Thyroid gland (tissue), 4 donors: ENCODE results near the gene CLASP1.

ENCODE experiments used
- POLR2A ChIP-seq, 2 donors: fragments of 450-650 bp; IDR thresholded peaks; one replicate each; pipeline ENCODE4 v1.6.1; 2017; ENCODE audit warnings: antibody characterized with exemption in 2 of 2, mild to moderate bottlenecking in 2 of 2, moderate library complexity in 1 of 2
- TF ChIP-seq, protein P1 (sequence below), 6 experiments: fragments of 200-600 bp in 3 of 6; fragments of 450-650 bp in 3 of 6; sonication (generic) in 3 of 6; IDR thresholded peaks; one replicate each; pipeline ENCODE4 v1.5.1; 2016 to 2019; ENCODE audit warnings: antibody characterized with exemption in 6 of 6, mild to moderate bottlenecking in 2 of 6, inconsistent platforms in 1 of 6, moderate library complexity in 1 of 6

DNA sequence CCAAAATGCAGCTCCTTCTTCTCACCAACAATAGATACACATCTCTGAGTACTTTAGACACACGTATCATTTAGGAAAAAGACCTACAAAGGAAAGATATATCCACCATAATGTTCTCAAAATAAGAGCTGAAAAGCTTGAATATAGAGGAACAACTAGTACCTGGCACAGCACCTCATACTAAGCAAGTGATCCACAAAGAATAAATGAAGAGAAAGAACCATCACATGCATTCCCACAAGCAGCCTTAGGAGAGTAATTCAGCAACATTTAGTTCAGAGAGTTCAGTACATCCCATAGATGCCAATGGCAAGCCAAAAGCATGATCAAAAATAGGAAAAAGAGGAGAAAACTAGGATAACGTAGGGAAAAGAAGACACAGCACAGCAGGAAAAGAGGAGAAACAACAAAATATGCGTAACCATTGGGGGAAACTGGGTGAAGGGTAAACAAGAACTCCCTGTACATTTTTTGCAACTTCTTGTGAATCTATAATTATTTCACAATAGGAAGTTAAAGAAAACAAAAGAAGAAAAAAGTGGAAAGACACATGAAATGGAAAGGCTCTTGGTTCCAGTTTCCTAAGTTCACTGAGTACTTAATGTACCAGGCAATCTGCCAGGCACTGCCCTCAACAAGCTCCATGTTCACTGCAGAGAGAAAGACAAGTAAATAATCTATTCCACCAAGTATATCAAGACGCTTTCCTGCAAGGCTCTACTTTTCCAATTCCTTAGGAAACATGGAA is 22.3 kb downstream of the CLASP1 start:
- TF ChIP-seq, protein P1, sequence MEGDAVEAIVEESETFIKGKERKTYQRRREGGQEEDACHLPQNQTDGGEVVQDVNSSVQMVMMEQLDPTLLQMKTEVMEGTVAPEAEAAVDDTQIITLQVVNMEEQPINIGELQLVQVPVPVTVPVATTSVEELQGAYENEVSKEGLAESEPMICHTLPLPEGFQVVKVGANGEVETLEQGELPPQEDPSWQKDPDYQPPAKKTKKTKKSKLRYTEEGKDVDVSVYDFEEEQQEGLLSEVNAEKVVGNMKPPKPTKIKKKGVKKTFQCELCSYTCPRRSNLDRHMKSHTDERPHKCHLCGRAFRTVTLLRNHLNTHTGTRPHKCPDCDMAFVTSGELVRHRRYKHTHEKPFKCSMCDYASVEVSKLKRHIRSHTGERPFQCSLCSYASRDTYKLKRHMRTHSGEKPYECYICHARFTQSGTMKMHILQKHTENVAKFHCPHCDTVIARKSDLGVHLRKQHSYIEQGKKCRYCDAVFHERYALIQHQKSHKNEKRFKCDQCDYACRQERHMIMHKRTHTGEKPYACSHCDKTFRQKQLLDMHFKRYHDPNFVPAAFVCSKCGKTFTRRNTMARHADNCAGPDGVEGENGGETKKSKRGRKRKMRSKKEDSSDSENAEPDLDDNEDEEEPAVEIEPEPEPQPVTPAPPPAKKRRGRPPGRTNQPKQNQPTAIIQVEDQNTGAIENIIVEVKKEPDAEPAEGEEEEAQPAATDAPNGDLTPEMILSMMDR (IDR thresholded peaks at IDR 0.05): peak in 1 of 6 experiments; percentile 12
- TF ChIP-seq POLR2A (IDR thresholded peaks at IDR 0.05): peak in 1 of 2 donors; percentile 18
